Activated CD8-positive, alpha-beta memory T cell treated with anti-CD3 and anti-CD28 coated beads, Interleukin-2, amount 50 U/mL, for 1 hour (primary cell): Measurements from ENCODE around the gene ACAD10.
"Not testable (repeated sequence)": the region's sequence is repeated elsewhere in the genome, so short reads cannot be mapped to it uniquely, and the experiment has no call there.

ENCODE experiments used
- DNase-seq: peaks from one replicate; pipeline ENCODE4 v3.0.0-alpha.2; 2020; ENCODE audit errors: extremely low read depth

ACAD10 gene

DNA sequence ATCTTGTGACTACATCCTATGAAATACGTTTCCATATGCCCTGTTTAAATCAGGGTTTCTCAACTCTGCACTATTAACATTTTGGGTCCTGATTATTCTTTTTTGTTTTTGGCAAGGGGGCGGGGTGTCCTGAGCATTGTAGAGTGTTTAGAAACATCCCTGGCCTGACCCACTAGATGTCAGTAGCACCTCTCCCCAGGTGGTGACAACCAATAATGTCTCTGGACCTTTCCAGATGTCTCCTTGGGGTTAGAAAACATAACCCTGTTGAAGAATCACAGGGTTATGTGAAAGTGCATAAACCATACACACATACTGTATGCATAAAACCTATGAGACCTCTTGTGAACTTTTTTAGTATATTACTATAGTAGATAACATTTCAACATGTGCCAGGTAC, 1.4 kb downstream of the ACAD10 start:
- DNase-seq, result no peak

- DNase-seq, result no peak
These were observed 2.1 kb downstream of the ACAD10 start for GRCh38 chr12:111687952-111688351.

DNA sequence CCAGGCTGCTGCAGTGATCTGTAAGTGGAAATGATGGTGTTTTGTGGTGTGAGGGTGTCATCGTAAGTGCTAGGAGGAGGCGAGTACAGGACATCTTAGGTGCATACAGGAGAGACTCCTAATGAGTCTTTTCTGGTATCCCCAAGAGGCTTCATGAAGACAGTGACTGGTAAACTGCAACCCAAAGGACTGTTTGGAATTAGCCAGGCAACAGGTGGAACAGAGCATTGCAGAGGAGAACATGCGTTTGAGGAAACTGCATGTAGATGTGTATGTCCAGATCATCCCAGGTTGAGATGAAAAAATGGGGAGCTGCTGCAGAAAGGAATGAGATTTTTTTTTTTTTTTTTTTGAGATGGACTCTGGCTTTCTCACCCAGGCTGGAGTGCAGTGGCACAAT, 5.4 kb downstream of the ACAD10 start:
- DNase-seq, result no peak

GRCh38 chr12:111692575-111693210, 6.8 kb downstream of the ACAD10 start:
- no peak for DNase-seq

DNA sequence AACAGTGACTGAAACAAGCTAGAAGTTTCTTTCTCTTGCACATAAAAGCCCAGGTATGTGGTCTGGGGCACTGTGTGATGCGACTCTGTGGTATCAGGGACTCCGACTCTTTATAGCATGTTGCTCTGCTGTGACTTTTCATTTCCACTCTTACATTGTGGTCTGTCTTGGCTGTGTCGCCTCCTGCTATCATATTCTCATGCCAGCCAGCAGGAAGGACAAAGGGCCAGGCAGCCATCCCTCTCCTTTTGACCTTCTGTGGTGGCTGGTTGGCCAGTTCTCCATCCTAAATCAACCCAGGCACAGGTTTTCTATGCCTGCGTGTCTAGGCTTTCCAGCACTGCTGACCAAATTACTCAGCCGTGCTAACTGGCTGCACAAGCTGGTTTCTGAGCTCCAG, 8.0 kb downstream of the ACAD10 start:
- no peak for DNase-seq

- no peak for DNase-seq
These were observed 14.1 kb downstream of the ACAD10 start for GRCh38 chr12:111699962-111700361.

GRCh38 chr12:111705672-111706071, 19.8 kb downstream of the ACAD10 start:
- no peak for DNase-seq

- no peak for DNase-seq
These were observed 20.3 kb downstream of the ACAD10 start for GRCh38 chr12:111706145-111706544.

GRCh38 chr12:111715279-111715678, 29.4 kb downstream of the ACAD10 start:
- DNase-seq, result no peak

DNA sequence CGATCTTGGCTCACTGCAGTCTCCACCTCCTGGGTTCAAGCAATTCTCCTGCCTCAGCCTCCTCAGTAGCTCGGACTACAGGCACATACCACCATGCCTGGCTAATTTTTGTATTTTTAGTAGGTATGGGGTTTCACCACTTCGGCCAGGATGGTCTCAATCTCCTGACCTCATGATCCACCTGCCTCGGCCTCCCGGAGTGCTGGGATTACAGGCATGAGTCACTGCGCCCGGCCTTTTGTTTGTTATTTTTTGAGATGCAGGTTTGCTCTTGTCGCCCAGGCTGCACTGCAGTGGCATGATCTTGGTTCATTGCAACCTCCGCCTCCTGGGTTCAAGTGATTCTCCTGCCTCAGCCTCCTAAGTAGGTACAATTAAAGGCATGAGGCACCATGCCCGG, 33.5 kb downstream of the ACAD10 start:
- not testable (repeated sequence) for DNase-seq

DNA sequence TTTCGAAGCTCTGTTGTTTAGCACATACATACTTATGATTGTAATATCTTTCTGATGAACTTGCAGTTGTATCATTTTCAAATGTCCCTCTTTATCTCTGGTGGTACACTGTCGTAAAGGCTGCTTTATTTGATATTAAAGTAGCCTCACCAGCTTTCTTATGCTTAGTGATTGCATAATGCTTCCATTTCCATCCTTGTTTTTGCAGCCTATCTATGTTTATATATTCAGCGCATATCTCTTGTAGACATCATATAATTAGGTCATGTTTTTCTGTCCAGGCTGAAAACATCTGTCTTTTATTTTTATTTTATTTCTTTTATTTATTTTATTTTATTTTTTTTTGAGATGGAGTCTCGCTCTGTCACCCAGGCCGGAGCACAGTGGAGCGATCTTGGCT, 34.6 kb downstream of the ACAD10 start:
- no peak for DNase-seq

DNA sequence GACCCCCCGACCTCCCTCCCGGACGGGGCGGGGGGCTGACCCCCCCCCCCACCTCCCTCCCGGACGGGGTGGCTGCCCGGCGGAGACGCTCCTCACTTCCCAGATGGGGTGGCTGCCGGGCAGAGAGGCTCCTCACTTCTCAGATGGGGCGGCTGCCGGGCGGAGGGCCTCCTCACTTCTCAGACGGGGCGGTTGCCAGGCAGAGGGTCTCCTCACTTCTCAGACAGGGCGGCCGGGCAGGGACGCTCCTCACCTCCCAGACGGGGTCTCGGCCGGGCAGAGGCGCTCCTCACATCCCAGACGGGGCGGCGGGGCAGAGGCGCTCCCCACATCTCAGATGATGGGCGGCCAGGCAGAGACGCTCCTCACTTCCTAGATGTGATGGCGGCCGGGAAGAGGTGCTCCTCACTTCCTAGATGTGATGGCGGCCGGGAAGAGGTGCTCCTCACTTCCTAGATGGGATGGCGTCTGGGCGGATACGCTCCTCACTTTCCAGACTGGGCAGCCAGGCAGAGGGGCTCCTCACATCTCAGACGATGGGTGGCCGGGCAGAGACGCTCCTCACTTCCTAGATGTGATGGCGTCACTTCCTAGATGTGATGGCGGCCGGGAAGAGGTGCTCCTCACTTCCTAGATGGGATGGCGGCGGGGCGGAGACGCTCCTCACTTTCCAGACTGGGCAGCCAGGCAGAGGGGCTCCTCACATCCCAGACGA, 38.0 kb downstream of the ACAD10 start:
- DNase-seq, result not testable (repeated sequence)

DNA sequence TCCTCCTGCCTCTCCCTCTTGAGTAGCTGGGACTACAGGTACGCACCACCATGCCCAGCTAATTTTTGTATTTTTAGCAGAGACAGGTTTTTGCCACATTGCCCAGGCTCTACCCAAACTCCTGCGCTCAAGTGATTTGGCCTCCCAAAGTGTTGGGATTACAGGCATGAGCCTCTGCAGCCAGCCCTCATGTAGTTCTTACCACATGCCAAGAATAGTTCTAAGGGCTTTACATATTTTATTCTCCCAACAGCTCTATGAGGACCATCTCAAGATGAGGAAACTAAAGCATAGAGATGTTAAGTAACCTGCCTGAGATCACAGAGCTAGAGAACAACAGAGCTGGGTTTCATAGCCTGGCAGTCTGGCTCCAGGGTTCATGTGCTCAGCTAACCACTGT, 42.9 kb downstream of the ACAD10 start:
- no peak for DNase-seq

GRCh38 chr12:111730420-111730819, 44.6 kb downstream of the ACAD10 start:
- no peak for DNase-seq

GRCh38 chr12:111732786-111733185, 46.9 kb downstream of the ACAD10 start:
- no peak for DNase-seq

DNA sequence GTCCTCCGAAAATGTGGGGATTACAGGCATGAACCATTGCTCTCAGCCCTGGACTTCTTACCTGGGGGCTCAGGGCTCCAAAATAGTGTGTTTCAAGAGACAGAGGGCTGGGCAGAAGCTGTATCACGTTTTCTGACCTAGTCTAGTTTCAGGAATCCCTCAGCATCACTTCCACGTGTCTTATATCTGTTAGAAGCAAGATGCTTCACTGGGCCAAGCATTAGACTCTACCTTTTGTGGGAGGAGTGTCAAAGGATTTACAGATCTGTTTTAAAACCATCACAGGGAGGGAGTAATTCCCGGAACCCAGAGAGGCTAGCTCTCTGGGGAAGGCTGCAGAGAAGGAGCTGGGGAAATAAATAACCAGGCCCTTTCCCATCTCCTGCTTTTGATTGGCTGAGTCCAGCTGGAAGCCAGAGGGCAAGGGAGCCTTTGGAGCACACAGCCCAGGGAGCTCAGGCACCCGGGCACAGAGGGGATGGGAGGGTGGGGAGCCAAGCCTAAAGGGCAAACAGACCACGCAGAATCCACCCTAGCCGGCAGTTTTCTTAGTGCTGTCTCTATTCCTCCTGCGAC, 47.6 kb downstream of the ACAD10 start:
- DNase-seq, result no peak

GRCh38 chr12:111739524-111739923, 53.7 kb downstream of the ACAD10 start:
- not testable (repeated sequence) for DNase-seq

DNA sequence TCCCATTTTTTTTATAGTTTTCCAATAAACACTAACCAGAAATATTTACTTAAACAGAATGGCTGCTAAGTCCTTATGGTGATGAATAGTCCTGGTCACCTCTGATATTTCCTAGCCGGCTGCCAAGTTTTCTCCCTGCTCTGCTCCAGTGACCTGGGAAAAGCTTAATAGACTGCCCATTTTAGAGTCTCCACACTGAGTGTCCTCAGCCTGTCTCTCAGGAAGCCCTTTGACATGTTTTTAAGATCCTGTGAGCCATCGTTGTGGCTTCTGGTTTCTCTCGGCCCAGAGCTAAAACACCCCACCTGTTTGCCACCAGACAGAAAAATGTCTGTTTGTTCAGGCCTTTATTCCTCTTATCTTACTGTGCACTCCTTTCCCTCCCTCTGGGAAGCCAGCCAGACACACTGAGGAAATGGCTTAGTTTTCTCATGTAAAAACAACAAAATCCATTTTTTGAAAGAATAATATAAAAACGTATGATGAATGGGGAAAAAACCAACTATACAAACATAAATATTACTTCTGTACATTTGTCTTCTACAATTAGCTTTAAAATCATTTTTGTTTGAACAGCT, 55.5 kb downstream of the ACAD10 start:
- DNase-seq, result no peak

GRCh38 chr12:111745211-111745610, 59.4 kb downstream of the ACAD10 start:
- DNase-seq, result no peak

DNA sequence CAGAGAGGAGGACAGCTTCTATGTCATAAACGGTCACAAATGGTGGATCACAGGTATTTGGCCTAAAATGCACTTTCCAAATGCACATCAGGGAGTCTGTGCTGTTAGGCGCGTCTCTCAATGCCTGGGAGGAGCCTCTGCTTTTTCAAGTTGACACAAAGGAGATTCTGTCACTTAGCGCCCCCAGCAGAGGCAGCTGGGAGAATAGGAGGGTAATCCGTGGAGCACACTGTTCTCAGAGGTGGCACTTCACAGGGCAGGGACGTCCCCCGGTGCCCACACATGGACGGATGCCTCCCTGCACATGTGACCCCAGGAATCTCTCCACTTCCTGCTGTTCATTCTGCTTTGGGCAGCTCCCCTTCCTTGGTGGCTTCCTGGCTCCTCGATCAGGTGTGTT, 61.5 kb downstream of the ACAD10 start:
- DNase-seq, result no peak

GRCh38 chr12:111748151-111748672, 62.4 kb downstream of the ACAD10 start:
- no peak for DNase-seq

GRCh38 chr12:111748867-111749266, 63.0 kb downstream of the ACAD10 start:
- no peak for DNase-seq

GRCh38 chr12:111749391-111749790, 63.5 kb downstream of the ACAD10 start:
- no peak for DNase-seq
